Kidney (tissue), 14 donors: ENCODE data around the gene BCDIN3D. TPM values are rescaled to one million over a fixed set of nuclear protein-coding genes. Genes with fewer than 3 reads are reported as not detected.

Source experiments
- DNase-seq, 5 donors: peaks; one replicate each; pipeline ENCODE4 v3.0.0-alpha.2; 2013 to 2020
- FAIRE-seq: peaks from 2 replicates; lab custom pipeline; 2012; peaks lifted over from hg19 to GRCh38; lab: Jason Lieb, UNC
- H3K27ac ChIP-seq, 2 donors: one replicate each; pipeline ENCODE4 v1.7.0; 2013; ENCODE audit warnings: low read depth in 2 of 2, low read length in 2 of 2, inconsistent platforms in 1 of 2
- H3K27me3 ChIP-seq: one replicate; pipeline ENCODE4 v1.7.1; 2013; ENCODE audit warnings: low read length, inconsistent platforms; ENCODE audit not compliant: control insufficient read depth, insufficient read depth
- H3K36me3 ChIP-seq, 3 donors: one replicate each; pipeline versions ENCODE4 v1.7.0 to v1.7.1; 2013; ENCODE audit warnings: low read length in 3 of 3, control low read depth in 1 of 3, inconsistent platforms in 1 of 3; ENCODE audit not compliant: insufficient read depth in 3 of 3, control insufficient read depth in 2 of 3
- H3K4me1 ChIP-seq, 3 donors: one replicate each; pipeline versions ENCODE4 v1.7.0 to v1.7.1; 2013; ENCODE audit warnings: low read length in 3 of 3, inconsistent platforms in 1 of 3, low read depth in 1 of 3; ENCODE audit not compliant: control insufficient read depth in 2 of 3, insufficient read depth in 2 of 3
- H3K4me3 ChIP-seq, 3 donors: one replicate each; pipeline versions ENCODE4 v1.7.0 to v1.8.1; 2013; ENCODE audit warnings: low read length in 3 of 3, control low read depth in 1 of 3, inconsistent platforms in 1 of 3
- H3K9ac ChIP-seq, 3 donors: one replicate each; pipeline versions ENCODE4 v1.7.0 to v1.7.1; 2013; ENCODE audit warnings: low read length in 3 of 3, control low read depth in 1 of 3, inconsistent platforms in 1 of 3
- H3K9me3 ChIP-seq, 3 donors: one replicate each; pipeline versions ENCODE4 v1.7.0 to v1.7.1; 2013; ENCODE audit warnings: low read length in 3 of 3, control low read depth in 1 of 3, inconsistent platforms in 1 of 3; ENCODE audit not compliant: control insufficient read depth in 2 of 3, insufficient read depth in 1 of 3
- intact Hi-C: fragments of 100-400 bp; cut with DNase I; formaldehyde crosslinking; loops from one replicate; pipeline ENCODE4 v1.11.1; 2022
- polyA plus RNA-seq: library from polyadenylated mRNA; stranded (reverse); fragments of 350-450 nt; fragmentation: Illumina TruSeq; extraction: RNeasy Lipid Tissue Mini Kit (QIAGEN cat#74804); gene quantifications from one replicate; pipeline ENCODE4 v1.2.3, GENCODE V29; 2014; ENCODE audit warnings: low read depth, low replicate concordance; ENCODE audit not compliant: insufficient read depth
- total RNA-seq: library from RNA; stranded (reverse); fragmentation: NEBNext Ultra II Directional; extraction: Animal tissue kit (Norgen Biotek cat#: 25700); gene quantifications from one replicate; pipeline ENCODE4 v1.2.1, GENCODE V29; 2021
- TF ChIP-seq, protein P1 (sequence below): IDR thresholded peaks from 3 replicates; pipeline ENCODE4 v1.5.1; 2012; ENCODE audit warnings: mild to moderate bottlenecking, moderate library complexity, borderline replicate concordance; ENCODE audit not compliant: insufficient read depth; ENCODE audit errors: extremely low read depth
- donor health status: control.
- donor health status: control.
- donor health status: control.
- donor health status: control.
- donor health status: control.
- donor health status: DM: yes; HTN: yes; CAD: no.
- donor health status: Normal renal cell carcinoma (clear cell type).

The BCDIN3D gene
- total and polyA plus RNA-seq, 2 donors from 2014 or later, result 4.6 to 5.1 TPM

GRCh38 chr12:49843876-49844437 is 1.1 kb upstream of the BCDIN3D start:
- DNase-seq, result no peak
- H3K9me3 ChIP-seq, result no peaks in the 10 kb centered on the region
- H3K4me1 ChIP-seq, result peaks cover 4 to 7% (median 5%) of the 10 kb centered on the region in 3 donors
- no peaks in the 10 kb centered on the region for H3K27me3 ChIP-seq
- intact Hi-C loops, result no loop called here
- no peak overlapping the region for H3K4me3 ChIP-seq
- no peak overlapping the region for H3K27ac ChIP-seq
- H3K36me3 ChIP-seq, result no peaks in the 10 kb centered on the region
- no peak for FAIRE-seq
- TF ChIP-seq, protein P1, sequence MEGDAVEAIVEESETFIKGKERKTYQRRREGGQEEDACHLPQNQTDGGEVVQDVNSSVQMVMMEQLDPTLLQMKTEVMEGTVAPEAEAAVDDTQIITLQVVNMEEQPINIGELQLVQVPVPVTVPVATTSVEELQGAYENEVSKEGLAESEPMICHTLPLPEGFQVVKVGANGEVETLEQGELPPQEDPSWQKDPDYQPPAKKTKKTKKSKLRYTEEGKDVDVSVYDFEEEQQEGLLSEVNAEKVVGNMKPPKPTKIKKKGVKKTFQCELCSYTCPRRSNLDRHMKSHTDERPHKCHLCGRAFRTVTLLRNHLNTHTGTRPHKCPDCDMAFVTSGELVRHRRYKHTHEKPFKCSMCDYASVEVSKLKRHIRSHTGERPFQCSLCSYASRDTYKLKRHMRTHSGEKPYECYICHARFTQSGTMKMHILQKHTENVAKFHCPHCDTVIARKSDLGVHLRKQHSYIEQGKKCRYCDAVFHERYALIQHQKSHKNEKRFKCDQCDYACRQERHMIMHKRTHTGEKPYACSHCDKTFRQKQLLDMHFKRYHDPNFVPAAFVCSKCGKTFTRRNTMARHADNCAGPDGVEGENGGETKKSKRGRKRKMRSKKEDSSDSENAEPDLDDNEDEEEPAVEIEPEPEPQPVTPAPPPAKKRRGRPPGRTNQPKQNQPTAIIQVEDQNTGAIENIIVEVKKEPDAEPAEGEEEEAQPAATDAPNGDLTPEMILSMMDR, result no peak
- H3K9ac ChIP-seq, result no peak overlapping the region

- intact Hi-C loops, result no loop called here
- Histone ChIP-seq H3K9me3 (no peaks in the 10 kb centered on the region), H3K9ac (peak overlapping the region; percentile 2 to 83 (median 81)), H3K27ac (peak overlapping the region; percentile 81 to 88), H3K4me3 (peak overlapping the region; percentile 84 to 90 (median 89)), H3K27me3 (no peaks in the 10 kb centered on the region), H3K4me1 (peaks cover 4 to 7% (median 5%) of the 10 kb centered on the region in 3 donors), H3K36me3 (no peaks in the 10 kb centered on the region)
- TF ChIP-seq, protein P1, result no peak
- no peak for FAIRE-seq
- DNase-seq, result no peak
Observed at GRCh38 chr12:49843411-49843810, 505 bp upstream of the BCDIN3D start.

DNA sequence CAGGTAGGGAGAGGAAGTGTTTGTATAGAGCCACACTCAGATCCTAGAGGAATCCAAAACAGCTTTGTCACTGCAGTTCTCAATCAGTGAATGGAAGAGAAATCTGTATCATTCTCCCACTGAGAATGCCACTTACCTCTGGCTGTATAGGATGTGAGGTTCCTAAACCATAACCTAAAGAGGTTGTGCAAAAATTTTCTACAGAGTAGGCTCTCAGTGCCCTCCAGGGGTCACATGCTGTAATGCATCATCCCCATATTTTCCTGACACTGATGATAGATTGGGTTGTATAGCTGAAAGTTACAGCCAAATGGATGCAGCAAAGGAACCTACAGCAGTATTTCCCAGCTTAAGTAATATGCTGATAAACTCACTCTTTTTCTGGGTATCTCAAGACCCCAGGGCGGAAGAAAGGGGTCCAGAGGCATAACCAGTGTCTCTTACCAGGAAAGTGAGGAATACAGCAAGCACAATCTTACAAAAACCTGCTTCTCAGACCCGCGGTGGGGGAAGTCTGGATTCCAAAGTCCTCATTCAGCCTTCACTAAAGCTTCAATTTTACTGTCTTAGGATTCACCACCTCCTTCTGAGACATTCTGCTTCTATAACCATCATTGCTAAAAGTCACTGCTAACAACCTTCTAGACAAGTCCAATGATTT is 3.8 kb downstream of the BCDIN3D start:
- H3K4me3 ChIP-seq, result no peak overlapping the region
- FAIRE-seq (no peak), DNase-seq (peak in 2 of 5 donors; percentile 46 to 60)
- no peaks in the 10 kb centered on the region for H3K9me3 ChIP-seq
- H3K27me3 ChIP-seq, result no peaks in the 10 kb centered on the region
- intact Hi-C loops, result no loop called here
- no peaks in the 10 kb centered on the region for H3K36me3 ChIP-seq
- peaks cover 4 to 7% (median 5%) of the 10 kb centered on the region in 3 donors for H3K4me1 ChIP-seq
- no peak overlapping the region for H3K27ac ChIP-seq
- TF ChIP-seq, protein P1, result peak; percentile 62
- H3K9ac ChIP-seq, result no peak overlapping the region
